Karpas-422 (cell line): Measurements from ENCODE around the gene LINC00237. TPM values are rescaled to one million over a fixed set of nuclear protein-coding genes. Genes with fewer than 3 reads are reported as not detected.

Experiments
- DNase-seq: peaks from one replicate; pipeline ENCODE4 v3.0.0-alpha.2; 2015
- H2AFZ ChIP-seq: fragments of 200-600 bp; sonication (generic); 2 replicates; pipeline ENCODE4 v1.6.1; 2014; ENCODE audit warnings: antibody characterized with exemption, low read length, mixed read lengths
- H3K27ac ChIP-seq: fragments of 200-600 bp; sonication (generic); 2 replicates; pipeline ENCODE4 v1.5.1; 2014; ENCODE audit warnings: mild to moderate bottlenecking, low read length, moderate library complexity
- H3K27me3 ChIP-seq: fragments of 200-600 bp; sonication (generic); 2 replicates; pipeline ENCODE4 v1.6.1; 2014; ENCODE audit warnings: low read length, mixed read lengths
- H3K36me3 ChIP-seq: fragments of 200-600 bp; sonication (generic); 2 replicates; pipeline ENCODE4 v1.6.1; 2014; ENCODE audit warnings: low read length, mixed read lengths; ENCODE audit not compliant: insufficient read depth
- H3K4me1 ChIP-seq: fragments of 200-600 bp; sonication (generic); 2 replicates; pipeline ENCODE4 v1.6.1; 2014; ENCODE audit warnings: mild to moderate bottlenecking, low read length, mixed read lengths
- H3K4me2 ChIP-seq: fragments of 200-600 bp; sonication (generic); 2 replicates; pipeline ENCODE4 v1.6.1; 2014; ENCODE audit warnings: low read length, low read depth, mild to moderate bottlenecking; ENCODE audit not compliant: poor library complexity, severe bottlenecking
- H3K4me3 ChIP-seq: fragments of 200-600 bp; sonication (generic); 2 replicates; pipeline ENCODE4 v1.5.1; 2014; ENCODE audit warnings: mild to moderate bottlenecking, antibody characterized with exemption, low read length, mixed read lengths
- H3K79me2 ChIP-seq: fragments of 200-600 bp; sonication (generic); 2 replicates; pipeline ENCODE4 v1.6.1; 2014; ENCODE audit warnings: mild to moderate bottlenecking, low read length, mixed read lengths
- H3K9ac ChIP-seq: fragments of 200-600 bp; sonication (generic); 2 replicates; pipeline ENCODE4 v1.6.0; 2014; ENCODE audit warnings: low read length
- H3K9me2 ChIP-seq: fragments of 200-600 bp; sonication (generic), shearing (Covaris generic); replicated peaks from 2 replicates; pipeline ENCODE4 v1.6.0; 2014; ENCODE audit warnings: mild to moderate bottlenecking, low read length, moderate library complexity; ENCODE audit not compliant: insufficient read depth
- H3K9me3 ChIP-seq: fragments of 300-700, 200-600 bp; sonication (generic); 2 replicates; pipeline ENCODE4 v1.6.1; 2014; ENCODE audit warnings: low read length, mixed read lengths
- H4K20me1 ChIP-seq: fragments of 200-600 bp; sonication (generic); 2 replicates; pipeline ENCODE4 v1.6.1; 2014; ENCODE audit warnings: mild to moderate bottlenecking, antibody characterized with exemption, low read length, low read depth; ENCODE audit not compliant: insufficient read depth
- total RNA-seq: library from RNA; depleted of rRNA; stranded (reverse); fragments of >200 nt; shearing (Covaris generic); gene quantifications from 2 replicates; pipeline ENCODE4 v1.2.3, GENCODE V29; 2014; ENCODE audit warnings: low replicate concordance

LINC00237 gene
- total RNA-seq, 1 experiment from 2014 or later, result not detected

GRCh38 chr20:21099751-21100577 is 6.2 kb downstream of the LINC00237 start:
- Histone ChIP-seq H2AFZ (peak overlapping the region; percentile 81; the same call in 1 of the 2 replicates), H3K36me3 (no peaks in the 10 kb centered on the region), H3K27me3 (no peaks in the 10 kb centered on the region), H3K9me2 (no peaks in the 10 kb centered on the region), H3K4me1 (peaks cover 47% of the 10 kb centered on the region), H3K4me2 (peak overlapping the region; percentile 94), H3K79me2 (no peaks in the 10 kb centered on the region), H3K4me3 (peak overlapping the region; percentile 65), H4K20me1 (no peaks in the 10 kb centered on the region), H3K9ac (peak overlapping the region; percentile 68), H3K27ac (no peak overlapping the region), H3K9me3 (no peaks in the 10 kb centered on the region)
- DNase-seq, result peak; percentile 74

- Histone ChIP-seq H2AFZ (peak overlapping the region; percentile 76), H3K79me2 (no peaks in the 10 kb centered on the region), H3K9ac (no peak overlapping the region; the same call in 1 of the 2 replicates), H3K4me1 (peaks cover 30% of the 10 kb centered on the region), H3K4me2 (peak overlapping the region; percentile 52), H3K36me3 (no peaks in the 10 kb centered on the region), H3K4me3 (peak overlapping the region; percentile 37; the same call in 1 of the 2 replicates), H3K27me3 (no peaks in the 10 kb centered on the region), H3K9me2 (no peaks in the 10 kb centered on the region), H4K20me1 (no peaks in the 10 kb centered on the region), H3K9me3 (no peaks in the 10 kb centered on the region), H3K27ac (no peak overlapping the region)
- DNase-seq, result peak; percentile 85
These were observed 9.7 kb downstream of the LINC00237 start for GRCh38 chr20:21096321-21097043.

GRCh38 chr20:21092806-21093205 is 13.4 kb downstream of the LINC00237 start:
- no peak for DNase-seq
- Histone ChIP-seq H3K9me3 (no peaks in the 10 kb centered on the region), H4K20me1 (no peaks in the 10 kb centered on the region), H3K27ac (no peak overlapping the region), H3K9me2 (no peaks in the 10 kb centered on the region), H3K4me2 (no peak overlapping the region), H3K4me3 (no peak overlapping the region), H2AFZ (no peak overlapping the region), H3K36me3 (no peaks in the 10 kb centered on the region), H3K9ac (no peak overlapping the region), H3K79me2 (no peaks in the 10 kb centered on the region), H3K27me3 (no peaks in the 10 kb centered on the region), H3K4me1 (peaks cover 11% of the 10 kb centered on the region)

GRCh38 chr20:21090721-21091120 is 15.4 kb downstream of the LINC00237 start:
- no peak for DNase-seq
- no peak overlapping the region for H3K27ac ChIP-seq

GRCh38 chr20:21090111-21090618 is 16.0 kb downstream of the LINC00237 start:
- H3K4me1 ChIP-seq, result no peaks in the 10 kb centered on the region
- H3K4me2 ChIP-seq, result no peak overlapping the region

More at GRCh38 chr20:21090721-21091120, 15.4 kb downstream of the LINC00237 start:
- Histone ChIP-seq H3K27me3 (no peaks in the 10 kb centered on the region), H2AFZ (no peak overlapping the region), H4K20me1 (no peaks in the 10 kb centered on the region), H3K79me2 (no peaks in the 10 kb centered on the region), H3K9me3 (no peaks in the 10 kb centered on the region), H3K36me3 (no peaks in the 10 kb centered on the region), H3K4me2 (no peak overlapping the region), H3K9ac (no peak overlapping the region), H3K4me3 (no peak overlapping the region), H3K4me1 (peaks cover under 1% of the 10 kb centered on the region), H3K9me2 (no peaks in the 10 kb centered on the region)

GRCh38 chr20:21089391-21089790 is 16.8 kb downstream of the LINC00237 start:
- Histone ChIP-seq H2AFZ (no peak overlapping the region), H3K27ac (no peak overlapping the region), H3K4me1 (no peaks in the 10 kb centered on the region), H3K79me2 (no peaks in the 10 kb centered on the region), H3K36me3 (no peaks in the 10 kb centered on the region), H3K9ac (no peak overlapping the region), H4K20me1 (no peaks in the 10 kb centered on the region), H3K9me2 (no peaks in the 10 kb centered on the region), H3K4me2 (no peak overlapping the region), H3K9me3 (no peaks in the 10 kb centered on the region), H3K27me3 (no peaks in the 10 kb centered on the region), H3K4me3 (no peak overlapping the region)
- no peak for DNase-seq

More at GRCh38 chr20:21090111-21090618, 16.0 kb downstream of the LINC00237 start:
- Histone ChIP-seq H3K9me3 (no peaks in the 10 kb centered on the region), H3K9ac (no peak overlapping the region), H3K36me3 (no peaks in the 10 kb centered on the region), H4K20me1 (no peaks in the 10 kb centered on the region), H3K79me2 (no peaks in the 10 kb centered on the region), H3K9me2 (no peaks in the 10 kb centered on the region), H3K27me3 (no peaks in the 10 kb centered on the region), H2AFZ (no peak overlapping the region), H3K27ac (no peak overlapping the region), H3K4me3 (no peak overlapping the region)
- no peak for DNase-seq

GRCh38 chr20:21087862-21088540 is 18.2 kb downstream of the LINC00237 start:
- no peaks in the 10 kb centered on the region for H4K20me1 ChIP-seq
- no peaks in the 10 kb centered on the region for H3K4me1 ChIP-seq
- no peak overlapping the region for H3K27ac ChIP-seq
- no peak for DNase-seq
- H3K36me3 ChIP-seq, result no peaks in the 10 kb centered on the region
- H3K27me3 ChIP-seq, result no peaks in the 10 kb centered on the region
- H3K9me3 ChIP-seq, result no peaks in the 10 kb centered on the region
- no peaks in the 10 kb centered on the region for H3K79me2 ChIP-seq
- no peaks in the 10 kb centered on the region for H3K9me2 ChIP-seq
- H2AFZ ChIP-seq, result no peak overlapping the region
- H3K4me2 ChIP-seq, result no peak overlapping the region
- no peak overlapping the region for H3K4me3 ChIP-seq
- no peak overlapping the region for H3K9ac ChIP-seq
